ENCODE measurements around the gene ATP8A1.

Gene ATP8A1

GRCh38 chr4:42646013-42646784 lies 10.7 kb downstream of the ATP8A1 start:
- H3K36me3 ChIP-seq: no peaks in the 10 kb centered on the region
- H3K4me3 ChIP-seq (ENCODE audit: low read depth, low read length): no peak overlapping the region
- H3K27ac ChIP-seq: no peak overlapping the region
- no peaks in the 10 kb centered on the region for H3K9me3 ChIP-seq (ENCODE audit: severe bottlenecking)
- H3K27me3 ChIP-seq (ENCODE audit: insufficient read depth, low read depth, severe bottlenecking): no peaks in the 10 kb centered on the region
- DNase-seq: no peak
- TF ChIP-seq CTCF (IDR thresholded peaks at IDR 0.05; ENCODE audit: low read depth, low read length): no peak

GRCh38 chr4:42644897-42645296 lies 12.0 kb downstream of the ATP8A1 start:
- H3K9me3 ChIP-seq (ENCODE audit: severe bottlenecking): no peaks in the 10 kb centered on the region
- H3K27me3 ChIP-seq (ENCODE audit: insufficient read depth, low read depth, severe bottlenecking): no peaks in the 10 kb centered on the region
- no peaks in the 10 kb centered on the region for H3K36me3 ChIP-seq
- TF ChIP-seq CTCF (IDR thresholded peaks at IDR 0.05; ENCODE audit: low read depth, low read length): no peak
- DNase-seq: no peak
- no peak overlapping the region for H3K27ac ChIP-seq
- H3K4me3 ChIP-seq (ENCODE audit: low read depth, low read length): no peak overlapping the region

GRCh38 chr4:42643685-42644084 lies 13.2 kb downstream of the ATP8A1 start:
- H3K27me3 ChIP-seq (ENCODE audit: insufficient read depth, low read depth, severe bottlenecking): no peaks in the 10 kb centered on the region
- no peak overlapping the region for H3K27ac ChIP-seq
- no peak for TF ChIP-seq CTCF (IDR thresholded peaks at IDR 0.05; ENCODE audit: low read depth, low read length)

GRCh38 chr4:42642845-42643615 lies 13.9 kb downstream of the ATP8A1 start:
- no peak overlapping the region for H3K27ac ChIP-seq
- DNase-seq: no peak
- H3K4me3 ChIP-seq (ENCODE audit: low read depth, low read length): no peak overlapping the region
- no peaks in the 10 kb centered on the region for H3K9me3 ChIP-seq (ENCODE audit: severe bottlenecking)
- no peak for TF ChIP-seq CTCF (IDR thresholded peaks at IDR 0.05; ENCODE audit: low read depth, low read length)
- H3K36me3 ChIP-seq: no peaks in the 10 kb centered on the region
- H3K27me3 ChIP-seq (ENCODE audit: insufficient read depth, low read depth, severe bottlenecking): no peaks in the 10 kb centered on the region

More at GRCh38 chr4:42643685-42644084, 13.2 kb downstream of the ATP8A1 start:
- Histone ChIP-seq H3K36me3 (no peaks in the 10 kb centered on the region), H3K4me3 (ENCODE audit: low read depth, low read length) (no peak overlapping the region), H3K9me3 (ENCODE audit: severe bottlenecking) (no peaks in the 10 kb centered on the region)
- DNase-seq: no peak

GRCh38 chr4:42642101-42642797 lies 14.7 kb downstream of the ATP8A1 start:
- no peaks in the 10 kb centered on the region for H3K9me3 ChIP-seq (ENCODE audit: severe bottlenecking)
- H3K4me3 ChIP-seq (ENCODE audit: low read depth, low read length): no peak overlapping the region
- no peaks in the 10 kb centered on the region for H3K27me3 ChIP-seq (ENCODE audit: insufficient read depth, low read depth, severe bottlenecking)
- DNase-seq: no peak
- H3K36me3 ChIP-seq: no peaks in the 10 kb centered on the region
- TF ChIP-seq CTCF (IDR thresholded peaks at IDR 0.05; ENCODE audit: low read depth, low read length): no peak
- no peak overlapping the region for H3K27ac ChIP-seq

Data from WERI-Rb-1 (cell line).